SHP77 treated with DMSO at 0.1 percent for 48 hours (cell line): ENCODE measurements around the gene BLTP3B.
A peak's percentile ranks its signal among the peaks of the same experiment; 100 is the strongest.
"Not testable (repeated sequence)": the region's sequence is repeated elsewhere in the genome, so short reads cannot be mapped to it uniquely, and the experiment has no call there.

Source experiments
- DNase-seq: peaks from one replicate; lab custom pipeline; 2025; lab: John Stamatoyannopoulos, UW

BLTP3B gene, protein sequence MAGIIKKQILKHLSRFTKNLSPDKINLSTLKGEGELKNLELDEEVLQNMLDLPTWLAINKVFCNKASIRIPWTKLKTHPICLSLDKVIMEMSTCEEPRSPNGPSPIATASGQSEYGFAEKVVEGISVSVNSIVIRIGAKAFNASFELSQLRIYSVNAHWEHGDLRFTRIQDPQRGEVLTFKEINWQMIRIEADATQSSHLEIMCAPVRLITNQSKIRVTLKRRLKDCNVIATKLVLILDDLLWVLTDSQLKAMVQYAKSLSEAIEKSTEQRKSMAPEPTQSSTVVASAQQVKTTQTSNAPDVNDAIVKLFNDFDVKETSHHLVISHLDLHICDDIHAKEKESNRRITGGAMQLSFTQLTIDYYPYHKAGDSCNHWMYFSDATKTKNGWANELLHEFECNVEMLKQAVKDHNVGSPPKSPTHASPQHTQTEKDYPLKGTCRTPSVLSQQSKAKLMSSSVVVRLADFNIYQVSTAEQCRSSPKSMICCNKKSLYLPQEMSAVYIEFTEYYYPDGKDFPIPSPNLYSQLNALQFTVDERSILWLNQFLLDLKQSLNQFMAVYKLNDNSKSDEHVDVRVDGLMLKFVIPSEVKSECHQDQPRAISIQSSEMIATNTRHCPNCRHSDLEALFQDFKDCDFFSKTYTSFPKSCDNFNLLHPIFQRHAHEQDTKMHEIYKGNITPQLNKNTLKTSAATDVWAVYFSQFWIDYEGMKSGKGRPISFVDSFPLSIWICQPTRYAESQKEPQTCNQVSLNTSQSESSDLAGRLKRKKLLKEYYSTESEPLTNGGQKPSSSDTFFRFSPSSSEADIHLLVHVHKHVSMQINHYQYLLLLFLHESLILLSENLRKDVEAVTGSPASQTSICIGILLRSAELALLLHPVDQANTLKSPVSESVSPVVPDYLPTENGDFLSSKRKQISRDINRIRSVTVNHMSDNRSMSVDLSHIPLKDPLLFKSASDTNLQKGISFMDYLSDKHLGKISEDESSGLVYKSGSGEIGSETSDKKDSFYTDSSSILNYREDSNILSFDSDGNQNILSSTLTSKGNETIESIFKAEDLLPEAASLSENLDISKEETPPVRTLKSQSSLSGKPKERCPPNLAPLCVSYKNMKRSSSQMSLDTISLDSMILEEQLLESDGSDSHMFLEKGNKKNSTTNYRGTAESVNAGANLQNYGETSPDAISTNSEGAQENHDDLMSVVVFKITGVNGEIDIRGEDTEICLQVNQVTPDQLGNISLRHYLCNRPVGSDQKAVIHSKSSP (N-terminal part only)

DNA sequence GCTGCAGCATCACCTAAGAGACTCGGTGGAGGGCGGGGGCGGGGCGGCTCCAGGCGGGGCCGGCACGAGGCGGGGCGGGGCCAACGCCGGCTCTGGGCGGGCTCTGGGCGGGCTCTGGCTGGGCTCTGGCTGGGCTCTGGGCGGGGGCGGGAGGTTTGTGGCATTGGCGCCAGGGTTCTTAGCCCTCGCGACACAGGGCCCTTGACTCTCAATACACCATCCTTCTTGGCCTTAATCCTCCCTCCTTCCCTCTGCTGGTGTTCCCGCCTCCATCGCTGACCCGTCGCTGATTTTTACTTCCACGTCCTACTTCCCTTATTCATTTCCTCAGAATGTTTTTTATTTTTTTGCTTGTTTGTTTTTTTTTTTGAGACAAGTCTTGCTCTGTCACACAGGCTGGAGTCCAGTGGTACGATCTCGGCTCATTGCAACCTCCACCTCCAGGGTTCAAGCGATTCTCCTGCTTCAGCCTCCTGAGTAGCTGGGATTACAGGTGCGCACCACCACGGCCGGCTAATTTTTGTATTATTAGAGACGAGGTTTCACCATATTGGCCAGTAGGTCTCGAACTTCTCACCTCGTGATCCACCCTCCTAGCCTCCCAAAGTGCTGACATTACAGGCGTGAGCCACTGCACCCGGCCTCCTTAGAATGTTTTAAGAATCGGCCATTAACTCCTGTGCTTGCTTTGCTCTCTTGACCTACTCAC is at the start of gene BLTP3B:
TSS of gene BLTP3B (minus strand) at position 24 of the 709 bp plus-strand sequence. CDS start 239 bp downstream, outside the sequence.
- peak; percentile 44 for DNase-seq

DNA sequence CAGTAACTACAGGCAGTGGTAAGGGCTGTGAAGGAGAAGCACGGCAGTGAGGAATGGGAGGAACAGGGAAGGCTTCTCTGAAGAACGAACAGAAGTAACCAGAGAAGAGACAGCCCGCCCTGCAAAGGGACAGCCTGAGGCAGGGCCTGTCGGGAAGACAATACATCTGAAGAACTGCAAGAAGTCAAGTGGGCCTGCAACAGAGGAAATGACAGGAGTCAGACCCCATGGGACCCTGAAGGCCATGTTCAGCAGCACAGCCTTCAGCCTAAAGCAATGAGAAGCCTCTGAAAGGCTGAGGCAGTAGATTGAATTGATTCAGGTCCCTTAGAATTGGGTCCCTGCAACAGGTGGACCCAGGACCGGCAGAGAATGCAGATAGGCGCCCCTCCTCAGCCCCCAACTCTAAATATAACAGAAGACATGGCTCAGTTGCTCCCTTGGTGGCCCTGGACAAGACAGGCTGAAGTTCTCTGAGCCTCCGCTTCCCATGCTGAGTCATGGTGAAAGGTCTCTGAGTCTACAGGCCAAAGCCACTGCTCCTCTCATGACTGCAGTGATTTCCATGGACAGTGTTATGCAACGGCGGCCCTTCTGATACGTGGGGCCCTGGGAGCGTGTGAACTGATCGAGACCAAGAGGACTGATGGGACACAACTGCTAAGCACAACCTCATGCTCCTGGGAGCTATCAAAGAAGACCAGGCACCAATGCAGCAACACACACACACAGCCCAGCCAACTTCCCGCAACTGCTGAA is 47.1 kb upstream of the BLTP3B start:
- DNase-seq = no peak

DNA sequence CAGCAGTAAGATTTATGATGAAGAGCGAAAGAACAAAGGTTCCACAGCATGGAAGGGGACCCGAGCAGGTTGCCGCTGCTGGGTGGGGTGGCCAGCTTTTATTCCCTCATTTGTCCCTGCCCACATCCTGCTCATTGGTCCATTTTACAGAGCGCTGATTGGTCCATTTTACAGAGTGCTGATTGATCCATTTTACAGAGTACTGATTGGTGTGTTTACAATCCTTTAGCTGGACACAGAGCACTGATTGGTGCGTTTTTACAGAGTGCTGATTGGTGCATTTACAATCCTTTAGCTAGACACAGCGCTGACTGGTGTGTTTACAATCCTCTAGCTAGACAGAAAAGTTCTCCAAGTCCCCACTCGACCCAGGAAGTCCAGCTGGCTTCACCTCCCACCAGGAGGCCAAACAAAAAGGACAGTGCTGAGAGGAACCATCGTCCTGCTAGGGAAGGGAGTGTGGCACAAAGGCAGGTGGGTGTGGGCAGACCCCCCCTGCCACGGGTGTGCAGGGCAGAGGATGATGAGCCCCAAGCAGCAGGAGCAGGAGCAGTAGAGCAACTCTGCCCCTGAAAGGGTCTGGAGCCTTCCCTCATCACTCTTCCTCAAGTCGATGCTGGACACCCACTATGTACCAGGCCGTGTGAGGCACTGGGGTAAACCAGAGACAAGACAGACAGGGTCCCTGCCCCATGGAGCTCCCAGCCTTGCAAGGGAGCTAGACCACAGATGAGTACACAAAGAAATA is 46.4 kb upstream of the BLTP3B start:
- not testable (repeated sequence) for DNase-seq

DNA sequence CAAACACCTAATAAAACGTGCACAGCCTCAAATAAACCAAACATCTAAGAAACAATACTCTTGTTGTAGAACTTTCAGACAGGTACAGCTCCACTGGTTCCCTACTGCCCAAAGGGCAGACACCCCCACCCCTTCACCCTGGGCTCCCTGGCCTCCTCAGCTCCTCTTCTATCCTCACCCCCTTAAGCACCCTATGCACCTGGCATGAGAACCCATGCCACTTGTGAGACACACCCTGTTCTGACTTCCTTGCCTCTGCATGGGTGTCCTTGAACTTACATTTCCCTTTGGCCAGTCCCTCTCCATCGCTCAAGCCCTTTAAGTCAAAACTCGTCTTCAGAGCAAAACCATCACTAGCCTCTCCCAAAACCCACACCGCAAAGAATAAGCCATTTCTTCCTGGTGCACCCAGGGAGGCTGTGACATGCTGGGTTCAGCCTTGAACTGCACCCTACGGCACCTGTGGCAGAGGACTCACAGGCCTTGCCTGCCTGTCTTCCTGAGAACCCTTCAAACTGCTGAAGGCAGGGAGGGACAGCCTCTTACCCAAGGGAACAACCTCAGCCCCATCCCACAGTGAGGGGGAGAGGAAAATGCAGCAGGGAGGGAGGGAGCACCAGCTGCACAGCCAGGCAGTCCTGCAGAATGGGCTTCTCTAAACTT is 45.3 kb upstream of the BLTP3B start:
- DNase-seq = no peak

DNA sequence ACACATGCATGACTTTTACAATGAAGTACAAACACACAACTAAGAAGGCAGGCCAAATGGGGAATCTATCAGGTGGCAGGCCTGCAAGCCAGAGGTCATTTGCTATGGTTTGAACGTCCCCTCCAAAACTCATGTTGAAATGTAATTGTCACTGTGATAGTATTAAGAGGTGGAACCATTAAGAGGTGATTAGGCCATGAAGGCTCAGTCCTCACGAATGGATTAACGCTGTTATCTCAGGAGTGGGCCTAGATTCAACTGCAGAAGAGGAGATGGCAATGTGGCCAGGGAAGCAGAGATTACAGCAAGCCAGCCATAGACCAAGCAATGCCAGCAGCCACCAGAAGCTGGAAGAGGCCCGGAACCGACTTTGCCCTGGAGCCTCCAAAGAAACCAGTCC is 44.4 kb upstream of the BLTP3B start:
- no peak for DNase-seq

DNA sequence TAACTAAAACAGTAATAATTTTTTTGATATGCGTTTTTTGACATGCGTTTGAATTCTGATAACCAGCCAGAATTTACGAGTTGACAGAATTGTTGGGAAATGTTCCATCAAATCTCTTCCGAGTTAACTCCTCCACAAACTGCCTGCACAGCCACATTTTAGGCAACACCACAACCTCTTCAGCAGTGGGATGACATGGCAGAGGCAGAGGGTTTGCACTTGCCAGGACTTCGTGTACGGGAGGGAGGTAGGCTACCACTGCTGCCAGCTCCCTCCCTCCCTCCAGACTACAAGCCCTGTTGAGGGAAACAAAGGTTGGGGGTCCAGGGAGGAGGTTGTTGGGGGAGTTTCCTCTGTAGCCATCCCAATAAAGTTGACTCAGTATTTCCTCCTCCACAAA is 43.4 kb upstream of the BLTP3B start:
- DNase-seq = no peak

DNA sequence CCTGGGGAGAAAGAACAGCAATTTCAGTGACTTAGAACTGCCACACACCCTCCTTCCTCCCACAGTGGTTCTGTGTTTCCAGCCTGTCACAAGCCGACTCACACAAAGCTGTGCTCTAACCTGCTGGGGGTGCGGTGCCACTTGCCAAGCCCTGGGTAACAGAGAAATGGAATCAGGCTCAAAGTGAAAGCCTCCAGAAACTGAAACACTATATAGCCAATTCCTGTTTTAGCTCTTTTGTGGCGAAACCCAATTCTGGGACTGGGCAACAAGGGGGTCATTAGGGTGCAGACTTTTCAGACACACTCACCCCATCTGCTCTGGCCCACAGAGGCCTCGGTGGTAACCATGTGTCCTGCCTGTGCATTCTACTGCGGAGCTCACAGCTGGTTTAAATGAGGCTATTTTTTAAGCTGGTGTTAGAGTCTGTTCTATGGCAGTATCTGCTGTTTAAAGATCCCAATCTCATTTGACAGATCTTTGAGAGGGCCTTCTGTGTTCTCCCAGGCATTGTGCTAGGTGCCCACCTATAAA is 42.8 kb upstream of the BLTP3B start:
- DNase-seq = no peak

DNA sequence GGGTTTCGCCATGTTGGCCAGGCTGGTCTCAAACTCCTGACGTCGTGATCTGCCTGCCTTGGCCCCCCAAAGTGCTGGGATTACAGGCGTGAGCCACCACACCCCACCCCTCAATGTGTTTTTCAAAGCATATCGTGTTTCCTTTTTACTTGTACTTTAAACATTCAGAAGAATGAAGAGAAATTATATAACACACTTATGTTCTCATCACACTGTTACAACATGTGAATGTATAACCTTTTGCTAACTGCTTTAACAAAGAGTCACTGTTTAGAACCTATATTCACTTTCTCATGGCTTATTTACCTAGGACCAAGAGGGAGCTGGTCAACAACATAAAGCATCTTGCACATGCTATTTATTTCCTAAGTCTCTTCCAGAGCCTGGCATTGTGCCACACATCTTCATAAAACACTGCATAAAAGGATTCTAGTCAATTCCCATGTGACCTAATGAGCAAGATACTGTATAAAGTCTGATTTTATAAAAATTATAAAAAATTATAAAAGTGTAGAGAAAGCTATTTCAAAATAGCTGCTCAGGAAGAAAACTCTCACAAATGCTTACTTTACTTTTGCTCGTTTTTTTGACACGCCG is 42.0 kb upstream of the BLTP3B start:
- DNase-seq = no peak

DNA sequence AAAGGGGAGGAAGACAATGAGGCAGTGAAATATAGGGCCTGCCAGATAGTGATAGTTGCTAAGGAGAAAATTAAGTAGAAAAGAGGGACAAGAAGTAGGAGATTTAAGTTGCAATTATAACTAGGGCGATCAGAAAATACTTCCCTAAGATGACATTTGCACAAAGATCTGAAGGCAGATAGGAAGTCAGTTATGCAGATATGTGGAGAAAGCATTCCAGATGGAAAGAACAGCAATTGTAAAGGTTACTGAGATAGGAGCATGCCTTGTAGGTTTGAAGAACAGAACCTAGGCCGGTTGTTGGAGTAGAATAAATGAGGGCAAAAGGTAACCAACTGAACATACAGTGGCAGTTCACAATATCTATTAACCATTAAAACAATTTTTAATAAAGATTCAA is 36.6 kb upstream of the BLTP3B start:
- DNase-seq = no peak

DNA sequence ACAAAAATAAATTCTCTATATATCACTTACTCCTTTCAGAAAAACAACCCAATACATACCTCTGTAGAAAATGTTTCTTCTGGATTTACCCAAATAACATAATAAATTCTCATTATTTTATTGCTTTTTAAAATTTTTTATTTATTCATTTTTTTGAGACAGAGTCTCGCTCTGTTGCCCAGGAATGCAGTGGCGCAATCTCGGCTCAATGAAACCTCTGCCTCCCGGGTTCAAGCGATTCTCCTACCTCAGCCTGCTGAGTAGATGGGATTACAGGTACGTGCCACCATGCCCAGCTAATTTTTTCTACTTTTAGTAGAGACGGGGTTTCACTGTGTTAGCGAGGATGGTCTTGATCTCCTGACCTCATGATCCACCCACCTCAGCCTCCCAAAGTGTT is 33.8 kb upstream of the BLTP3B start:
- not testable (repeated sequence) for DNase-seq

DNA sequence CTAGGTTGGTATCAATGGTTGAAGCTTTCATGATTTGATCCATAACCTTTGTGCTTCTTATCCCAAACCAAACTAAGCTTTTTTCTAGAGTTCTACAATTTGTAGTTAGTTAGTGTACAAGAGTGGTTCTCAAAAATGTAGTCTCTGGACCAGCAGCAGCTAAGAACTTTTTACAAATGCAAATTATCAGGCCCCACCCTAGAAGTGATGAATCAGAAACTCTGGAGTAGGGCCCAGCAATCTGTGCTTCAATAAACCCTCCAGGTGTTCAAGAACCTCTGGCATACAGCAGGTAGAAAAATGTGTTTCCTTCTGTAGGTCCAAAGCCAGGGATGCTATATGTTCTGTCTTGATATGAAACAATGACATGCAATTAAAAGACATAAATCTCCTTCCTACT is 31.8 kb upstream of the BLTP3B start:
- no peak for DNase-seq

DNA sequence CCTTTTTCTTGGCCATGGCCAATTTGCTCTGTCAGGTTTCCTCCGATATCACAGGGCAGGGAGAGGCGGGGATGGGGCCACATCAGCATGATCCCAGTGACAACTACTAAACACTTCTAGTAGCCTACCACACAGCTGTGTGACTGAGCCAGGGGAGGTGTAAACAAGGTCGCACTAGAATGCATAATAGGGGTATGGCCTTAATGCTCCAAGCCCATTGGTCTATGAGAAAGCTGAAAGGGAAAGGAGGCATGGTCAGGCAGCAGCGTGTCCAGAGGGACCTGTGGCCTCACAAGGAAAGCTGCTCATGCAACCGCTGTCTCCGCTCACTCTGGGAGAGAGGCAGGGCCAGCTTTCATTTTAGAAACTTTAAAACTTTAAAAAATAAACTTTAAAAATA is 30.4 kb upstream of the BLTP3B start:
- DNase-seq = no peak

DNA sequence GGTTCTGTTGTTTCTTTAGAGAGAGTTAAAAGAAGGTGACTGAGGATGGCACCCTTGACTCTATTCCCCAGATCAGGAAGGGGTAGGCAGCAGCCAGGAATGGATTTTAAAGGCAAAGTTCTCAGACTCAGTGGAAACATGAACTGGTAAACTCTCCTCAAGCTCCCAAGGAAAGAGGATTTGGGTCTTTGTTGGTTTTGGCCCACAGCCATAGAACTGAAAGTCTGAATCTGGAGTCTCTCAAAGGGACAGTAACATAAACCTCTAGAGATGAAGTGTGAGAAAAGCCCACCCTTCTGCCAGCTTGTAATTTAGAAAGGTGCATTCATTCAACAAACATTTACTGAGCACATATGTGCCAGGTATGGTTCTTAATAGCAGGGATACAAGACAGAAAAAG is 28.6 kb upstream of the BLTP3B start:
- no peak for DNase-seq

DNA sequence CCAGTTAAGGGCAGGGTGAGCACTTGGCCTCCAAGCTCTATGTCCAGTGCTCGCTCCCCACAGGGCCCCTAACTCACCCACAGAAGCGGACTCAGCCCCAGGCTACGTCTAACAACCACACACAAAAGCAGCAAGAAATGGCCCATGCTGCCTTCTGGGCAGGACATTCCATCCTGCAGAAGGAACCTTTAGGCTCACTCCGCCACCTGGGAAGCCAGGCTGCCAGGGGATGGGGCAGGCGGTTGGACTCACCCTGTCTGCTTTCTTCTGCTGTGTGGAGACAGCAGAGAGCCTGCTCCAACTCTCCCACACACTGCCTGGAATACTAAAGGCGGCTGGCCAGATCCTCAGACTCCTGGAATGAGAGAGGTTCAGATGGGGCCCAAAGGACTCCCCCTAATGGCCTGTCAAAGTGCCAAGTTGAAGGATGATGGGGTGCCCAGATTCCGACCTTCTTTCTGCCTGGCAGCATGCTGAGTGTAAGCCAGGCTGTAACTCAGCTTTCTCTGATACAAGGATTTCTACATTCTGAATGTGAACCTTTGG is 27.7 kb upstream of the BLTP3B start:
- DNase-seq = no peak

DNA sequence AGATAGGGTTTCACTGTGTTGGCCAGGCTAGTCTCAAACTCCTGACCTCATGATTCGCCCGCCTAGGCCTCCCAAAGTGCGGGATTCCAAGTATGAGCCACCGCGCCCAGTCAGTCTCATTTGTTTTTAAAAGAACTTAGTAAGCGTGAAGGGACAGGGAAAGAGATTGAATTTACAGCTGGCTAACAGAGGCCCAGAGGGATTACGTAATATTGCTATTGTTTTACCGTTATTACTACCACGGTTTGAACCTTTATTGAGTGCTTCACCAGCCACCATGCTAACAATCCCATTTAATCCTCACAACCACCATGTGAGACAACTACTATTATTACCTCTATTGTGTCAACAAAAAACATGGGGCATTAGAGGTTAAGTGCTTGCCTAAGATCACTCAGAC is 26.7 kb upstream of the BLTP3B start:
- no peak for DNase-seq

DNA sequence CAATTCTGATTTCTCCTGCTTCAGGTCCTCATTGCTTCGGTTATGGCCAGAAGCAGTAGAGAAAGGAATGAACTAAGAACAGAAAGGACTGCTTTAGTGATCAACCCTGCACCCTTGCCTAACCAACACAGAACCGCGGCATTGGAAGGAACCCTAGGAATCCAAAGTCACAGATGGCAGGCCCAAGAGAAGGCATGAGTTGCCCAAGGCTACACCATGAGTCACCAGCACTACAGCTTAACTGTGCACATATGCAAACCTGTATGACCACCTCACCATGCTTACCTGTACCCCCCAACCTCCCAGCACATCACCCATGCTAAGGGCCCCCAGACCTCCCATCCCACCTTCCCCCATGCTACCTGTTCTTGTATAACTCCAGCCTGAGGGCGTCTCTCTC is 25.9 kb upstream of the BLTP3B start:
- DNase-seq = no peak

DNA sequence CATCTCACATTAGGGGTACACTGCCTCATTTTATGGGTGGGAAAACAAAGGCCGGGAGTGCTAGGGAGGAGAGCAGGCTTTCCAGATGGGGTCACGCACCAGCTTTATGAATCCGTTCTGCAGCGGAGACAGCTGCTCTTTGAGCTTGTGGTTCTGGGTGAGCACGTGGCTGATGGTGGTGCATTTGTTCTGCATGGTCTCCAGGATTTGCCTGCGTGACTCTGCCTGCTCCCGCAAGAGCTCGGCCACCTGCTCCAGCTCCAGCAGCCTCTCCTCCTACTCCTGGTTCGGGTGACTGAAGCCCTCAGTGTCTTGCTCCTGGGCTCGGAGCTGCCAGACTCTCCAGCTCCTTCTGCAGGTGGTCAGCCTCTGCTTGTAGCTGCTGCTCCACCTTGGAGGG is 23.6 kb upstream of the BLTP3B start:
- no peak for DNase-seq

DNA sequence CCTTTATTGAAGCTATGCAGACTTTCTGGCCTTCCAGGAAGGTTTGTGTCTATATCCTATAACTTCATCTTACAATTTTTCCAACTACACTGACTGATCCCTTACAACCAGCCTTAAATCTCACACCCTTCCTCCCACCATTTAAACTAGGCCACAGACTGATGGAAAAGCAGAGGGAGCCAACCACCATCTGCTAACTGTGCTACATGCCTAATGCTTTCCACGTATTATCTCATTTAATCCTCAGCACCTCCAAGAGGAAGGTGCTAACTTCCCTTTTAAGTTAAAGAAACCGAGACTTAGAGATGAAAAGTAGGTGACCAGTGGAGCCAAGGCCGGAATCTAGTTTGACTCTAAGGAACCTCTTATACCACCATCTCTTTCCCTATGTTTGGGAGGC is 22.7 kb upstream of the BLTP3B start:
- DNase-seq = no peak
